Lower leg skin (tissue), 3 donors: ENCODE data around the gene STATH.

Source experiments
- POLR2A ChIP-seq, 2 donors: fragments of 450-650 bp; IDR thresholded peaks; one replicate each; pipeline ENCODE4 v1.6.1; 2016 to 2017; ENCODE audit warnings: antibody characterized with exemption in 2 of 2, mild to moderate bottlenecking in 1 of 2, moderate library complexity in 1 of 2
- TF ChIP-seq, protein P1 (sequence below), 3 donors: fragments of 450-650 bp; IDR thresholded peaks; one replicate each; pipeline ENCODE4 v1.5.1; 2016; ENCODE audit warnings: antibody characterized with exemption in 3 of 3, mild to moderate bottlenecking in 3 of 3, moderate library complexity in 2 of 3

DNA sequence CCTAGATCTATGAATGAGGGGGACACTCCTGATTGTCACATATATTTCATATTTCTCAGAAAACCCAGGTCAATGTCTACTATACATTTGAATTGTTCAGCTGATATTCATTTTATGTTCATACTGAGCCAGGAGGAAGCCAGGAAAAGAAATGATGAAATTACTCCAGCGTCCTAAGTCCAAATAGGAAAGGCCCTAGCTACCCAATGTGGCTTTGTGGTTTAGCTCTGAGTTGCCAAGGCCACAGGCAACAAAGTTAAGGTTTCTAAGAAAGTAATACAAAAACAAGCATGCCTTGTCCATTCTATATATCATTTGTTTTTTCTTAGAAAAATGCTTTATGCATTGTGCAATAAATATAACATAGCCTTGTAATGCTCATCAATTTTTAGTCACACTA is 25.7 kb upstream of the STATH start:
- TF ChIP-seq POLR2A (IDR thresholded peaks at IDR 0.05) = no peak
- TF ChIP-seq, protein P1, sequence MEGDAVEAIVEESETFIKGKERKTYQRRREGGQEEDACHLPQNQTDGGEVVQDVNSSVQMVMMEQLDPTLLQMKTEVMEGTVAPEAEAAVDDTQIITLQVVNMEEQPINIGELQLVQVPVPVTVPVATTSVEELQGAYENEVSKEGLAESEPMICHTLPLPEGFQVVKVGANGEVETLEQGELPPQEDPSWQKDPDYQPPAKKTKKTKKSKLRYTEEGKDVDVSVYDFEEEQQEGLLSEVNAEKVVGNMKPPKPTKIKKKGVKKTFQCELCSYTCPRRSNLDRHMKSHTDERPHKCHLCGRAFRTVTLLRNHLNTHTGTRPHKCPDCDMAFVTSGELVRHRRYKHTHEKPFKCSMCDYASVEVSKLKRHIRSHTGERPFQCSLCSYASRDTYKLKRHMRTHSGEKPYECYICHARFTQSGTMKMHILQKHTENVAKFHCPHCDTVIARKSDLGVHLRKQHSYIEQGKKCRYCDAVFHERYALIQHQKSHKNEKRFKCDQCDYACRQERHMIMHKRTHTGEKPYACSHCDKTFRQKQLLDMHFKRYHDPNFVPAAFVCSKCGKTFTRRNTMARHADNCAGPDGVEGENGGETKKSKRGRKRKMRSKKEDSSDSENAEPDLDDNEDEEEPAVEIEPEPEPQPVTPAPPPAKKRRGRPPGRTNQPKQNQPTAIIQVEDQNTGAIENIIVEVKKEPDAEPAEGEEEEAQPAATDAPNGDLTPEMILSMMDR (IDR thresholded peaks at IDR 0.05) = no peak
